HepG2 (cell line): ENCODE results near the gene NCMAP. TPM values are rescaled to one million over a fixed set of nuclear protein-coding genes. Genes with fewer than 3 reads are reported as not detected.

Source experiments
- ATAC-seq: fragments of 200-7000 bp; cut with Tn5 transposase; 3 replicates; pipeline ENCODE4 v1.9.1; 2020; ENCODE audit warnings: mild to moderate bottlenecking, moderate library complexity
- BruUV-seq: library from RNA; stranded (reverse); fragments of 400-500 nt; replicated peaks from 2 replicates; lab custom pipeline; 2021; lab: Mats Ljungman, UMichigan
- CTCF ChIA-PET: fragments of 300-600 bp; formaldehyde crosslinking; extraction: SDS; loops from one replicate; lab custom pipeline; 2021; ENCODE audit warnings: low total read pairs, inconsistent platforms, low intra/inter-chr PET ratio; lab: Yijun Ruan, JAX
- POLR2A ChIA-PET: fragments of 350-600 bp; sonication (Branson Sonifier 250); formaldehyde crosslinking; loops from one replicate; lab custom pipeline; 2020; ENCODE audit warnings: antibody characterized with exemption, inconsistent platforms; lab: Yijun Ruan, JAX
- DNase-seq: peaks from one replicate; pipeline ENCODE4 v3.0.0-alpha.2; 2015; ENCODE audit warnings: low spot score
- FAIRE-seq: peaks from 3 replicates; lab custom pipeline; 2011; peaks lifted over from hg19 to GRCh38; lab: Jason Lieb, UNC
- H2AFZ ChIP-seq: one replicate; pipeline ENCODE4 v1.6.1; 2011; ENCODE audit warnings: low read length, inconsistent platforms
- H3K27ac ChIP-seq: fragments of 300-600 bp; 3 replicates; pipeline ENCODE4 v1.8.0; 2011; ENCODE audit warnings: mixed run types, mild to moderate bottlenecking, mixed read lengths, low read length, inconsistent platforms; ENCODE audit not compliant: insufficient read depth; ENCODE audit errors: extremely low read length
- H3K27me3 ChIP-seq, 2 experiments: fragments of 200-600 bp in 1 of 2; 2 replicates in 1 of 2; 3 replicates in 1 of 2; pipeline versions ENCODE4 v1.6.0 to v1.8.0; 2011; ENCODE audit warnings: low read length in 2 of 2, mild to moderate bottlenecking in 2 of 2, moderate library complexity in 2 of 2, inconsistent platforms in 1 of 2; ENCODE audit not compliant: insufficient read depth in 2 of 2, control insufficient read depth in 1 of 2
- H3K36me3 ChIP-seq, 2 experiments: fragments of 200-600 bp in 1 of 2; replicated peaks in 1 of 2; 2 replicates in 1 of 2; 3 replicates in 1 of 2; pipeline versions ENCODE4 v1.5.1 to v1.8.0; 2011; ENCODE audit warnings: low read length in 2 of 2, inconsistent platforms in 1 of 2; ENCODE audit not compliant: insufficient read depth in 2 of 2, control insufficient read depth in 1 of 2
- H3K4me1 ChIP-seq: 2 replicates; pipeline ENCODE4 v1.5.1; 2012; ENCODE audit warnings: low read length, inconsistent platforms; ENCODE audit not compliant: insufficient read depth
- H3K4me2 ChIP-seq: 2 replicates; pipeline ENCODE4 v1.6.0; 2011; ENCODE audit warnings: low read depth, low read length, inconsistent platforms
- H3K4me3 ChIP-seq, 3 experiments: fragments of 200-600 bp in 1 of 3; sonication (generic), shearing (Covaris generic) in 1 of 3; replicated peaks in 1 of 3; 2 replicates each; pipeline ENCODE4 v1.5.1; 2011 to 2016; ENCODE audit warnings: low read length in 3 of 3, inconsistent platforms in 2 of 3, low read depth in 2 of 3, mild to moderate bottlenecking in 2 of 3, control low read depth in 1 of 3, mixed read lengths in 1 of 3; ENCODE audit not compliant: insufficient read depth in 1 of 3
- H3K79me2 ChIP-seq: one replicate; pipeline ENCODE4 v1.6.1; 2011; ENCODE audit warnings: low read length, inconsistent platforms; ENCODE audit not compliant: insufficient read depth
- H3K9ac ChIP-seq: 2 replicates; pipeline ENCODE4 v1.6.0; 2011; ENCODE audit warnings: mild to moderate bottlenecking, low read depth, low read length, inconsistent platforms; ENCODE audit not compliant: insufficient read depth
- H3K9me3 ChIP-seq: 2 replicates; pipeline ENCODE4 v1.5.1; 2012; ENCODE audit warnings: mild to moderate bottlenecking, low read length
- H4K20me1 ChIP-seq: 2 replicates; pipeline ENCODE4 v1.6.0; 2011; ENCODE audit warnings: inconsistent platforms, mild to moderate bottlenecking, low read length, moderate library complexity; ENCODE audit not compliant: insufficient read depth
- AGO2 ChIP-seq: fragments of 200-400 bp; formaldehyde crosslinking; optimal IDR thresholded peaks from 2 replicates; pipeline ENCODE3; 2017; ENCODE audit warnings: mild to moderate bottlenecking, low read depth, low read length, moderate library complexity
- BRCA1 ChIP-seq: sonication (generic); formaldehyde crosslinking; IDR thresholded peaks from 2 replicates; pipeline ENCODE4 v1.4.0; 2020; ENCODE audit warnings: missing genetic modification reagents
- HNRNPLL ChIP-seq: fragments of 200-400 bp; formaldehyde crosslinking; IDR thresholded peaks from 2 replicates; pipeline ENCODE4 v1.6.1; 2017; ENCODE audit warnings: mild to moderate bottlenecking, low read depth, low read length; ENCODE audit not compliant: poor library complexity, severe bottlenecking
- ZBTB33 ChIP-seq: sonication (generic); formaldehyde crosslinking; IDR thresholded peaks from 2 replicates; pipeline ENCODE4 v1.4.0; 2020; ENCODE audit warnings: missing genetic modification reagents
- ZBTB38 ChIP-seq: sonication (generic); formaldehyde crosslinking; IDR thresholded peaks from 2 replicates; pipeline ENCODE4 v1.5.1; 2020; ENCODE audit warnings: mild to moderate bottlenecking, missing genetic modification reagents
- ZNF142 ChIP-seq: sonication (generic); formaldehyde crosslinking; IDR thresholded peaks from 2 replicates; pipeline ENCODE4 v1.4.0; 2020; ENCODE audit warnings: missing genetic modification reagents
- ZNF691 ChIP-seq: sonication (generic); formaldehyde crosslinking; IDR thresholded peaks from 2 replicates; pipeline ENCODE4 v1.4.0; 2020; ENCODE audit warnings: missing genetic modification reagents, low read depth, mild to moderate bottlenecking, borderline replicate concordance
- WGBS: methylation state at CpG from one replicate; pipeline ENCODE4 v1.1.6; 2017; ENCODE audit warnings: low lambda C conversion rate; 5-methylcytosine and 5-hydroxymethylcytosine counted together
- in situ Hi-C: cut with HindIII; loops from 2 replicates; pipeline ENCODE4 v1.10.0; 2017; ENCODE audit warnings: low pct_unique_long_range_greater_than_20kb; ENCODE audit not compliant: extremely low pct_ligation_motif_present
- intact Hi-C: fragments of 100-400 bp; cut with micrococcal nuclease; formaldehyde crosslinking; loops from one replicate; pipeline ENCODE4 v1.10.0; 2022; ENCODE audit not compliant: unreplicated experiment
- polyA plus RNA-seq, 8 experiments: library from polyadenylated mRNA; depleted of rRNA in 3 of 8; stranded (reverse) in 7 of 8; unstranded in 1 of 8; fragments of >200 nt; fragmentation: Illumina TruSeq in 4 of 8; extraction: Trizol in 4 of 8; gene quantifications; 2 replicates each; pipeline versions ENCODE4 v1.2.1 to v1.2.3, GENCODE V29; 2011 to 2016; ENCODE audit warnings: low read depth in 4 of 8, missing spikeins in 1 of 8, mixed read lengths in 1 of 8; ENCODE audit not compliant: insufficient read depth in 1 of 8
- total RNA-seq, 5 experiments: library from RNA; depleted of rRNA; stranded (reverse); fragments of >200 nt; fragmentation: Illumina TruSeq; extraction: Trizol; gene quantifications; 2 replicates each; pipeline ENCODE4 v1.2.3, GENCODE V29; 2016; ENCODE audit warnings: low read depth in 1 of 5

NCMAP gene
- total and polyA plus RNA-seq, 2 of the 13 experiments (the other 11 are each of a cell fraction or from before 2014, with no cell fraction given), result 2.7 to 20.0 TPM

GRCh38 chr1:24535021-24535424, 20.9 kb upstream of the NCMAP start:
- no peaks in the 10 kb centered on the region for H3K9me3 ChIP-seq
- no peak overlapping the region for H2AFZ ChIP-seq
- no TSS peak for BruUV-seq
- H3K79me2 ChIP-seq, result no peaks in the 10 kb centered on the region
- ATAC-seq (no peak), FAIRE-seq (no peak), DNase-seq (no peak)
- H3K9ac ChIP-seq, result no peak overlapping the region
- H3K36me3 ChIP-seq, result peaks cover 3 to 6% of the 10 kb centered on the region in 2 experiments; a peak in 2 of 5 replicates
- peak overlapping the region; percentile 64 for H3K27ac ChIP-seq
- no peak overlapping the region for H3K4me2 ChIP-seq
- WGBS, result 91% methylated on average over 21 of the region's 21 CpGs
- peaks cover 46% of the 10 kb centered on the region for H3K4me1 ChIP-seq
- CTCF ChIA-PET, result no interaction called here
- intact Hi-C loops (no loop called here), in situ Hi-C loops (no loop called here)
- POLR2A ChIA-PET, result interaction anchor here (1.6 kb wide), 1 partner anchor 33 kb away, joined by 3 read pairs; no protein-coding TSS in a partner anchor
- H4K20me1 ChIP-seq, result no peaks in the 10 kb centered on the region
- H3K27me3 ChIP-seq, result no peaks in the 10 kb centered on the region
- no peak overlapping the region for H3K4me3 ChIP-seq
- TF ChIP-seq ZNF691 (CRISPR knock-in tag) (no peak), ZNF142 (CRISPR knock-in tag) (no peak), HNRNPLL (peak; percentile 20), BRCA1 (CRISPR knock-in tag) (no peak), AGO2 (peak; percentile 23), ZBTB33 (peak; percentile 63), ZBTB38 (0 out of 2 replicates have a peak, but pooled peaks have one; percentile 40)
- TF ChIP-seq, all 625 proteins: peak for 4
